ENCODE data around the gene ADAMTS16.

The ADAMTS16 gene

GRCh38 chr5:5278201-5278814 lies 138.2 kb downstream of the ADAMTS16 start:
- DNase-seq (ENCODE audit: low read depth): no peak
- H3K4me3 ChIP-seq (ENCODE audit: low read length): no peak overlapping the region
- TF ChIP-seq, protein P1, sequence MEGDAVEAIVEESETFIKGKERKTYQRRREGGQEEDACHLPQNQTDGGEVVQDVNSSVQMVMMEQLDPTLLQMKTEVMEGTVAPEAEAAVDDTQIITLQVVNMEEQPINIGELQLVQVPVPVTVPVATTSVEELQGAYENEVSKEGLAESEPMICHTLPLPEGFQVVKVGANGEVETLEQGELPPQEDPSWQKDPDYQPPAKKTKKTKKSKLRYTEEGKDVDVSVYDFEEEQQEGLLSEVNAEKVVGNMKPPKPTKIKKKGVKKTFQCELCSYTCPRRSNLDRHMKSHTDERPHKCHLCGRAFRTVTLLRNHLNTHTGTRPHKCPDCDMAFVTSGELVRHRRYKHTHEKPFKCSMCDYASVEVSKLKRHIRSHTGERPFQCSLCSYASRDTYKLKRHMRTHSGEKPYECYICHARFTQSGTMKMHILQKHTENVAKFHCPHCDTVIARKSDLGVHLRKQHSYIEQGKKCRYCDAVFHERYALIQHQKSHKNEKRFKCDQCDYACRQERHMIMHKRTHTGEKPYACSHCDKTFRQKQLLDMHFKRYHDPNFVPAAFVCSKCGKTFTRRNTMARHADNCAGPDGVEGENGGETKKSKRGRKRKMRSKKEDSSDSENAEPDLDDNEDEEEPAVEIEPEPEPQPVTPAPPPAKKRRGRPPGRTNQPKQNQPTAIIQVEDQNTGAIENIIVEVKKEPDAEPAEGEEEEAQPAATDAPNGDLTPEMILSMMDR (conservative IDR thresholded peaks at IDR 0.05; ENCODE audit: low read length): no peak

DNA sequence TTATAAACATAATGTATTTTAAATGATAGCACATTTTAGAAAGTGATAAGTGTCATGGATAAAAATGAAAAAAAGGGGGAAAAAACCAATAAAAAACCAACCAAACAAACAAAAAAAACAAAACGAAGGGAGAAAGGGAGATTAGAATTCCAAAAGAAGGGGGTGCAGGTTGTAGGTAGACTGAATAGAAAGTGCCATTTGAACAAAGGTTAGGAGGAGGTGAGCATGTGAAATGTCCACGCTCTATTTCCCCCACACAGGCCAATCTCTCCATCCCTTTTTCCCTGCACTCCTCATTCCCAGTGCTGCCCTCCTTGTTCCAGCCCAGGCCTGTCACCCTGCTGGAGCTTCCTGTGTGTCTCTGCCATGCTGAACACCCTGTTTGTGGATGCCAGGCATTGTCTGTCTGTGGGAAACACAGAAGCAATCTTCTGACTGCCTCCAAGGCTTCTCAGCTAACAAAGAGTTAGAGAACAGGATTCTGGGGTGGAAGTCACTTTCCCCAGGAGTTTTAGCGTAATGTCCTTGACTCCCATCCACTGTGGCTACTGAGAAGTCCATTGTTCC lies 138.8 kb downstream of the ADAMTS16 start:
- DNase-seq (ENCODE audit: low read depth): no peak
- TF ChIP-seq, protein P1 (conservative IDR thresholded peaks at IDR 0.05; ENCODE audit: low read length): no peak

DNA sequence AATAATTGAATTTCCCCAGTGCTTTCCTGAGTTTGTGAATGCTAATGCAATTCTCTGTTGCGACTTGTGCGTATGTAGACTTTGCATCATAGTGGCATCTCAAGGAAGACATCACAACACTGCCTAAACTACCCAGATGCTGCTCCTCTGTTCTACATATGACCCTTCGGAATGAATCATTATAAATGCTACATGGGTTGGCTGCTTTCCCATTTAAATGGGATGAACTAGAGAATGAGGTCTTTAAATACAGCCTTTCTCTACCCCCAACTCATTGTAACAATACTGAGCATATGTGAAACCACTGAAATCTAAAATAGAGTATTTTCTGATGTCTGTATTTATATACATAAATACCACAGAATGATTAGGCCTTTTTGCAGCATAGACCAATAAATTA lies 145.8 kb downstream of the ADAMTS16 start:
- TF ChIP-seq, protein P1 (conservative IDR thresholded peaks at IDR 0.05; ENCODE audit: low read length): no peak

More for the DNA sequence above, 138.8 kb downstream of the ADAMTS16 start:
- no peak overlapping the region for H3K4me3 ChIP-seq (ENCODE audit: low read length)

DNA sequence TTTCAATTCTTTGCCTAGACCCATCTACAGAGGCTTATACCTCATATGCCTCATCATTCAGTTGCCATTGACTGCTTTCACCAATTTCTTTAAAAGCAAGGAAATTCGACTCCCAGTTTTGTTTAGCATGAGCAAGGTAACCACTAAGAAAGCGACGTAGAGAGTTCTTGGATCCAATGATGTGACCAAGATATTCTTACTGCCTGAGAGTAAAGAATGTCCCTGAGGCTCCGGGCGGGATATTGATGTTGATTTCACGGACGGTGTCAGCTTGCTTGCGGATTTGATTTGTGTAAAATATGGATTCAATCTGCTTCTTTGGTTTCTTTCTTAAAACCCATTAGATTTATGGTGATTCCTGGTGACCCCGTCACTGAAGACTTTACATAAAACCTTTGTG lies 147.3 kb downstream of the ADAMTS16 start:
- DNase-seq (ENCODE audit: low read depth): no peak
- TF ChIP-seq, protein P1 (conservative IDR thresholded peaks at IDR 0.05; ENCODE audit: low read length): no peak
- H3K4me3 ChIP-seq (ENCODE audit: low read length): no peak overlapping the region

More for the DNA sequence above, 145.8 kb downstream of the ADAMTS16 start:
- no peak overlapping the region for H3K4me3 ChIP-seq (ENCODE audit: low read length)
- DNase-seq (ENCODE audit: low read depth): no peak

DNA sequence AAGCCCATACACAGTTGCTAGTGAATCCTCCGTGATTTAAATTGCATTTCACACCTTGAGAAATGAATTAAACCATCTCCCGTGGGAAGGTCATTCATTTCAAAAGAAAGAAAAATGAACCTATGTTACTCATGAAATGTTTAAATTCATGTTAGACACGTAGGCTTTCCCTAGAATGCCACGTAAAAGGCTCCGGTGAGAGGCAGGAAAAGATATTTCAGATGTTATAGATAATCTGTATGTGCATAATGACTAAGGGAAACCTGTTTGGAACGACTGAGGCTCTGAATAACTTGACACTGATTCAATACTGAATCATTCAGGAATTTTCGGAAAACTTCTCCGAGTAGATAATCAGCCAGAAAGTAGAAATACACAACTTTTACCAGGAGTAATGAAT lies 148.1 kb downstream of the ADAMTS16 start:
- TF ChIP-seq, protein P1 (conservative IDR thresholded peaks at IDR 0.05; ENCODE audit: low read length): no peak
- no peak overlapping the region for H3K4me3 ChIP-seq (ENCODE audit: low read length)
- no peak for DNase-seq (ENCODE audit: low read depth)

DNA sequence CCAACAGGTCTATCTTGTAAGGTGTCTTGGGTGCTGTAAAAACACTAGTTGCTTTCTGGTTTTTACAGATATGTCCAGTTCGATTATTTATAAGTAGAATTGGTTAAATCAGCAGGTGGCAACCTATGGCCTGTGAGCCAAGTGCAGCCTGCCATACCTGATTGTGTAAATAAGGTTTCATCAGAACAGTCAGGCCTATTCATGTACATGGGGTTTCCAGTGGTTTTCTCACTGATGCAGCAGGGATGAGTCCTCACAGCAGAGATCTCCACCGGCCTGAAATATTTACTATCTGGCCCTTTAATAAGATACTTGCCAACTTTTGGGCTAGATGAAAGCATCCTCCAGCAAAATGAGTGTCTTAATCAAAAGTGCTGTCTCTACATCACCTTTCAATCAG lies 149.4 kb downstream of the ADAMTS16 start:
- TF ChIP-seq, protein P1 (conservative IDR thresholded peaks at IDR 0.05; ENCODE audit: low read length): no peak
- DNase-seq (ENCODE audit: low read depth): no peak
- H3K4me3 ChIP-seq (ENCODE audit: low read length): no peak overlapping the region

DNA sequence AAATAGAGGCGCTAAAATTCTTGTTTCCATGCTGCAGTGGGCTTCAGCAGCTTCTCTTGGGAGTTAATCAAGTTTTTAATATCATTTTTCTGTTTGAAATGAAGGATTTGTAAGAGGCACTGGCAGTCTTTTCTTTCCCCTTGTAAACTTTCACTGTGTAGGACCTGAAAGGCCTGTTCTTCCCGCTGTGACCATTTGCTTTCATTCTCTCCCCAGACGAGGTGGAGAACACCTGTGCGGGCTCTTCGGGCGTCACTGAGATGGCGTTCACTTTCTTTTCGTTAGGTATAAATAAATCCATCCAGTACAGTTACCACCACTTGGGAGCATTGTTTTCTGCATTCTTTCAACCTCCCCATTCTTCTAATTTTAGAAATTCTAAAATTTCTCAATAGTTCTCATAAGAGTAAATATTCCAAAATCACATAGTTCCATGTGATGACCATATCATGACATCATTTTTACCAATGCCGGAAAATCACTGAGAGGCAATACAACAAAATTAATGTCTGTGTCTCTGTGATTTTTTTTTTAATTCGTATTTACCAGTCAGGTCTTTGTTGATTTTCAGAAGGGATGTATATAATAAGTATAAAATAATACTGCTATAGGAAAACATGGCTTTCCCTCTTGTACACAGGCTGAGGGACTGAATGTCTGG lies 150.7 kb downstream of the ADAMTS16 start:
- no peak for DNase-seq (ENCODE audit: low read depth)
- TF ChIP-seq, protein P1 (conservative IDR thresholded peaks at IDR 0.05; ENCODE audit: low read length): no peak
- no peak overlapping the region for H3K4me3 ChIP-seq (ENCODE audit: low read length)

All from AG10803 (cell line).